K562 (cell line): Measurements from ENCODE around the gene MIB2. TPM values are rescaled to one million over a fixed set of nuclear protein-coding genes. Genes with fewer than 3 reads are reported as not detected.

ENCODE experiments used
- ATAC-seq: fragments of 200-7000 bp; cut with Tn5 transposase; 3 replicates; pipeline ENCODE4 v1.9.1; 2020; ENCODE audit warnings: moderate library complexity
- BruUV-seq: library from RNA; stranded (reverse); fragments of 400-500 nt; replicated peaks from 2 replicates; lab custom pipeline; 2021; lab: Mats Ljungman, UMichigan
- CTCF ChIA-PET: fragments of 300-600 bp; formaldehyde crosslinking; extraction: SDS; loops from one replicate; lab custom pipeline; 2021; ENCODE audit warnings: low intra/inter-chr PET ratio; lab: Yijun Ruan, JAX
- POLR2A ChIA-PET: fragments of 300-600, 350-650 bp; sonication (Branson Sonifier 250); formaldehyde crosslinking; extraction: SDS; loops from one replicate; lab custom pipeline; 2021; ENCODE audit warnings: antibody characterized with exemption, inconsistent platforms; lab: Yijun Ruan, JAX
- DNase-seq, 4 experiments: peaks; one replicate each; pipeline versions ENCODE4 v3.0.0 to v3.0.0-alpha.2; 2011 to 2018; ENCODE audit warnings: low spot score in 3 of 4, mixed read lengths in 3 of 4; ENCODE audit errors: extremely low read depth in 1 of 4
- FAIRE-seq: peaks from 2 replicates; lab custom pipeline; 2011; peaks lifted over from hg19 to GRCh38; lab: Jason Lieb, UNC
- H2AFZ ChIP-seq: 2 replicates; pipeline ENCODE4 v1.6.0; 2011; ENCODE audit warnings: low read depth, low read length, control low read depth, inconsistent platforms
- H3K27ac ChIP-seq: fragments of 200-600 bp; 3 replicates; pipeline ENCODE4 v1.8.0; 2011; ENCODE audit warnings: low read depth, mild to moderate bottlenecking, control low read depth, inconsistent platforms, low read length, moderate library complexity, mixed read lengths; ENCODE audit errors: extremely low read depth
- H3K27me3 ChIP-seq, 2 experiments: fragments of 300-600 bp in 1 of 2; 2 replicates in 1 of 2; 3 replicates in 1 of 2; pipeline versions ENCODE4 v1.6.0 to v1.8.0; 2011; ENCODE audit warnings: inconsistent platforms in 2 of 2, low read length in 2 of 2, mild to moderate bottlenecking in 1 of 2, mixed read lengths in 1 of 2, moderate library complexity in 1 of 2; ENCODE audit not compliant: control insufficient read depth in 2 of 2, insufficient read depth in 2 of 2
- H3K36me3 ChIP-seq: fragments of 300-600 bp; 3 replicates; pipeline ENCODE4 v1.8.0; 2011; ENCODE audit warnings: mild to moderate bottlenecking, low read length, inconsistent platforms; ENCODE audit not compliant: control insufficient read depth, insufficient read depth
- H3K4me1 ChIP-seq, 2 experiments: fragments of 200-600 bp in 1 of 2; replicated peaks in 1 of 2; 2 replicates in 1 of 2; 3 replicates in 1 of 2; pipeline versions ENCODE4 v1.5.1 to v1.8.0; 2011; ENCODE audit warnings: inconsistent platforms in 2 of 2, low read length in 2 of 2, mild to moderate bottlenecking in 1 of 2, mixed read lengths in 1 of 2, moderate library complexity in 1 of 2; ENCODE audit not compliant: control insufficient read depth in 2 of 2, insufficient read depth in 2 of 2
- H3K4me2 ChIP-seq: 2 replicates; pipeline ENCODE4 v1.6.1; 2011; ENCODE audit warnings: low read length, control low read depth, inconsistent platforms, mixed read lengths; ENCODE audit not compliant: insufficient read depth
- H3K4me3 ChIP-seq: fragments of 200-600 bp; sonication (generic), shearing (Covaris generic); 2 replicates; pipeline ENCODE4 v1.5.1; 2016; ENCODE audit warnings: control low read depth, inconsistent platforms
- H3K79me2 ChIP-seq: fragments of 200-600 bp; 3 replicates; pipeline ENCODE4 v1.8.0; 2011; ENCODE audit warnings: low read length, inconsistent platforms; ENCODE audit not compliant: control insufficient read depth, insufficient read depth
- H3K9ac ChIP-seq, 2 experiments: 2 replicates each; pipeline versions ENCODE4 v1.6.0 to v1.6.1; 2011; ENCODE audit warnings: low read depth in 2 of 2, low read length in 2 of 2, control low read depth in 1 of 2, inconsistent platforms in 1 of 2, mild to moderate bottlenecking in 1 of 2, mixed read lengths in 1 of 2; ENCODE audit not compliant: insufficient read depth in 1 of 2
- H3K9me1 ChIP-seq: one replicate; pipeline ENCODE4 v1.6.0; 2011; ENCODE audit warnings: inconsistent platforms, mild to moderate bottlenecking, low read length, moderate library complexity; ENCODE audit not compliant: control insufficient read depth, insufficient read depth
- H3K9me3 ChIP-seq: replicated peaks from 2 replicates; pipeline ENCODE4 v1.5.1; 2011; ENCODE audit warnings: low read depth, low read length, inconsistent platforms; ENCODE audit not compliant: control insufficient read depth, insufficient read depth
- H4K20me1 ChIP-seq: replicated peaks from 2 replicates; pipeline ENCODE4 v1.6.1; 2011; ENCODE audit warnings: low read length, inconsistent platforms, mixed read lengths; ENCODE audit not compliant: control insufficient read depth, insufficient read depth
- CCAR2 ChIP-seq: fragments of 200-400 bp; formaldehyde crosslinking; IDR thresholded peaks from 2 replicates; pipeline ENCODE4 v1.6.1; 2017; ENCODE audit warnings: mild to moderate bottlenecking, low read depth, low read length
- IRF9 ChIP-seq: fragments of 450-650 bp; IDR thresholded peaks from 2 replicates; pipeline ENCODE4 v1.6.1; 2016; ENCODE audit warnings: missing biosample characterization, missing genetic modification characterization
- POLR2A ChIP-seq: fragments of 450-650 bp; conservative IDR thresholded peaks from 2 replicates; pipeline ENCODE4 v1.6.1; 2016
- POLR2B ChIP-seq: fragments of 450-650 bp; IDR thresholded peaks from 2 replicates; pipeline ENCODE4 v1.6.1; 2018; ENCODE audit warnings: low read depth; ENCODE audit not compliant: partially characterized antibody
- RBM15 ChIP-seq: fragments of 200-400 bp; formaldehyde crosslinking; IDR thresholded peaks from 2 replicates; pipeline ENCODE4 v1.6.1; 2018; ENCODE audit warnings: mild to moderate bottlenecking, low read length, moderate library complexity; ENCODE audit not compliant: insufficient read depth
- SMC3 ChIP-seq: conservative IDR thresholded peaks from 2 replicates; pipeline ENCODE4 v1.6.1; 2011; ENCODE audit warnings: low read depth, low read length, improper control_type of control experiment; ENCODE audit not compliant: insufficient read depth
- SRSF1 ChIP-seq: fragments of 200-400 bp; formaldehyde crosslinking; IDR thresholded peaks from 2 replicates; pipeline ENCODE4 v1.6.1; 2017; ENCODE audit warnings: mild to moderate bottlenecking, low read depth, low read length, moderate library complexity
- USF1 ChIP-seq: sonication (generic); formaldehyde crosslinking; IDR thresholded peaks from 2 replicates; pipeline ENCODE4 v1.9.0; 2022; ENCODE audit warnings: mild to moderate bottlenecking, missing genetic modification reagents
- ZKSCAN8 ChIP-seq: fragments of 200-800 bp; sonication (Bioruptor generic); IDR thresholded peaks from 2 replicates; pipeline ENCODE4 v1.6.1; 2016; ENCODE audit warnings: missing genetic modification characterization, missing compliant biosample characterization
- WGBS: fragments of 100-300 bp; shearing (Covaris generic); methylation state at CpG from one replicate; pipeline ENCODE4 v1.1.6; 2016; ENCODE audit warnings: low coverage, mixed read lengths; ENCODE audit not compliant: insufficient coverage; ENCODE audit errors: missing lambda C conversion rate; 5-methylcytosine and 5-hydroxymethylcytosine counted together
- in situ Hi-C: fragments of 300-500 bp; cut with MboI; formaldehyde crosslinking; loops from 4 replicates; pipeline ENCODE4 v1.15.0; 2018; ENCODE audit warnings: inconsistent platforms, mixed read lengths
- intact Hi-C: fragments of 100-400 bp; cut with micrococcal nuclease; formaldehyde crosslinking; loops from 2 replicates; pipeline ENCODE4 v1.14.2; 2022
- polyA plus RNA-seq, 8 experiments: library from polyadenylated mRNA; depleted of rRNA in 4 of 8; stranded (reverse) in 5 of 8; unstranded in 3 of 8; fragments of >200 nt; fragmentation: Nextera tagmentation in 2 of 8; fragmentation: Illumina TruSeq in 1 of 8; extraction: Ambion mirVana in 2 of 8; extraction: Trizol in 1 of 8; gene quantifications; 2 replicates each; pipeline versions ENCODE4 v1.2.1 to v1.2.3, GENCODE V29; 2011 to 2014; ENCODE audit warnings: inconsistent platforms in 1 of 8, missing spikeins in 1 of 8
- total RNA-seq, 7 experiments: library from RNA; depleted of rRNA in 6 of 7; stranded (reverse); fragments of >200 nt in 6 of 7; fragmentation: Illumina TruSeq in 2 of 7; extraction: Trizol in 2 of 7; gene quantifications; 2 replicates each; pipeline versions ENCODE4 v1.2.1 to v1.2.3, GENCODE V29; 2011 to 2021; ENCODE audit warnings: low replicate concordance in 1 of 7

Gene MIB2
- total and polyA plus RNA-seq, 9 of the 15 experiments (the other 6 are each of a cell fraction or from before 2014, with no cell fraction given), result 0.04 to 17.0 (median 4.9) TPM; not detected in 1

- Histone ChIP-seq H3K79me2 (peaks cover 95% of the 10 kb centered on the region), H3K9me3 (peaks cover 4% of the 10 kb centered on the region; the same call in 1 of the 2 replicates), H3K4me3 (no peak overlapping the region), H3K4me2 (no peak overlapping the region), H2AFZ (no peak overlapping the region), H4K20me1 (peaks cover 15% of the 10 kb centered on the region), H3K27ac (no peak overlapping the region), H3K27me3 (no peaks in the 10 kb centered on the region), H3K9ac (no peak overlapping the region), H3K36me3 (peaks cover 88% of the 10 kb centered on the region), H3K4me1 (peaks cover 3 to 12% of the 10 kb centered on the region in 2 experiments; a peak in 4 of 5 replicates), H3K9me1 (no peaks in the 10 kb centered on the region)
- DNase-seq, result no peak
- BruUV-seq, result no TSS peak
- POLR2A ChIA-PET, result interaction anchor here (1.3 to 3.1 kb wide), 3 partner anchors 9 to 22 kb away, joined by 4 to 14 read pairs (median 6); no protein-coding TSS in a partner anchor
- intact Hi-C loops (no loop called here), in situ Hi-C loops (loop anchor here (5.0 kb wide), 1 partner anchor 89 kb away; the partner anchor contains the start of gene CDK11B)
- CTCF ChIA-PET, result no interaction called here
- no peak for FAIRE-seq
- TF ChIP-seq POLR2A (peak; percentile 14; the same call in 1 of the 2 replicates), SRSF1 (no peak), SMC3 (no peak), RBM15 (no peak)
- no peak for ATAC-seq
- 85% methylated on average over 9 of the region's 10 CpGs for WGBS
Measured at GRCh38 chr1:1567891-1568291, 47.4 kb upstream of the MIB2 start.

- POLR2A ChIA-PET, result interaction anchor here (0.6 to 3.1 kb wide), 4 partner anchors 11 to 45 kb away, joined by 3 to 14 read pairs (median 6); no protein-coding TSS in a partner anchor
- BruUV-seq, result no TSS peak
- Histone ChIP-seq H3K27ac (no peak overlapping the region), H2AFZ (no peak overlapping the region), H3K9me1 (no peaks in the 10 kb centered on the region), H3K4me2 (no peak overlapping the region), H3K27me3 (no peaks in the 10 kb centered on the region), H3K9ac (0 out of 4 replicates have a peak overlapping the region, but pooled peaks of 1 of the 2 experiments have one; percentile 2), H3K36me3 (peaks cover 76% of the 10 kb centered on the region), H3K9me3 (peaks cover 4% of the 10 kb centered on the region; the same call in 1 of the 2 replicates), H3K4me1 (peaks cover 2 to 16% of the 10 kb centered on the region in 2 experiments; a peak in 4 of 5 replicates), H4K20me1 (peaks cover 15% of the 10 kb centered on the region), H3K4me3 (no peak overlapping the region), H3K79me2 (peaks cover 98% of the 10 kb centered on the region)
- in situ Hi-C loops, result loop anchor here (5.0 kb wide), 1 partner anchor 88 kb away; the partner anchor contains the start of gene CDK11B
- WGBS, result 89% methylated on average over 7 of the region's 7 CpGs
- no peak for DNase-seq
- TF ChIP-seq IRF9 (tag), result no peak
- peak; percentile 4 for TF ChIP-seq POLR2B
- no peak for TF ChIP-seq ZKSCAN8 (CRISPR knock-in tag)
- no peak for TF ChIP-seq CCAR2
- no peak for TF ChIP-seq USF1 (CRISPR knock-in tag)
- no peak for FAIRE-seq
- CTCF ChIA-PET, result no interaction called here
- no peak for ATAC-seq
- intact Hi-C loops, result no loop called here
Measured at GRCh38 chr1:1569341-1569740, 46.0 kb upstream of the MIB2 start.
